H9 (cell line): ENCODE measurements around the gene PCID2. TPM values are rescaled to one million over a fixed set of nuclear protein-coding genes. Genes with fewer than 3 reads are reported as not detected.
A peak's percentile ranks its signal among the peaks of the same experiment; 100 is the strongest.

Experiments
- DNase-seq: peaks from one replicate; pipeline ENCODE4 v3.0.0-alpha.2; 2017
- H2AFZ ChIP-seq: one replicate; pipeline ENCODE4 v1.6.1; 2013; ENCODE audit warnings: mild to moderate bottlenecking, low read length, control low read depth, moderate library complexity
- H2AK5ac ChIP-seq: 2 replicates; pipeline ENCODE4 v1.6.1; 2013; ENCODE audit warnings: low read length, control low read depth, mixed read lengths; ENCODE audit not compliant: insufficient read length
- H2BK120ac ChIP-seq: one replicate; pipeline ENCODE4 v1.6.1; 2013; ENCODE audit warnings: low read depth, mild to moderate bottlenecking, low read length, control low read depth, inconsistent platforms; ENCODE audit not compliant: poor library complexity, severe bottlenecking
- H2BK12ac ChIP-seq: 2 replicates; pipeline ENCODE4 v1.6.1; 2013; ENCODE audit warnings: low read length, control low read depth, mixed read lengths, low read depth; ENCODE audit not compliant: insufficient read length
- H2BK15ac ChIP-seq: 2 replicates; pipeline ENCODE4 v1.6.1; 2013; ENCODE audit warnings: low read depth, low read length, control low read depth
- H2BK20ac ChIP-seq: one replicate; pipeline ENCODE4 v1.6.1; 2013; ENCODE audit warnings: low read depth, mild to moderate bottlenecking, low read length, control low read depth, inconsistent platforms; ENCODE audit not compliant: poor library complexity, severe bottlenecking
- H2BK5ac ChIP-seq: 2 replicates; pipeline ENCODE4 v1.6.1; 2013; ENCODE audit warnings: low read length, control low read depth, mixed read lengths; ENCODE audit not compliant: insufficient read length
- H3K14ac ChIP-seq: 2 replicates; pipeline ENCODE4 v1.6.1; 2013; ENCODE audit warnings: low read length, control low read depth; ENCODE audit not compliant: insufficient read depth
- H3K18ac ChIP-seq: 2 replicates; pipeline ENCODE4 v1.6.1; 2013; ENCODE audit warnings: low read depth, mild to moderate bottlenecking, mixed read lengths, low read length, control low read depth; ENCODE audit not compliant: insufficient read length
- H3K23ac ChIP-seq: 2 replicates; pipeline ENCODE4 v1.6.1; 2013; ENCODE audit warnings: low read length, control low read depth, mixed read lengths, low read depth; ENCODE audit not compliant: insufficient read length
- H3K23me2 ChIP-seq: 2 replicates; pipeline ENCODE4 v1.6.1; 2013; ENCODE audit warnings: low read depth, mild to moderate bottlenecking, mixed read lengths, low read length, control low read depth; ENCODE audit not compliant: insufficient read length, poor library complexity, severe bottlenecking
- H3K27ac ChIP-seq: 2 replicates; pipeline ENCODE4 v1.5.1; 2013; ENCODE audit warnings: low read length, control low read depth, mixed read lengths, low read depth; ENCODE audit not compliant: insufficient read length
- H3K27me3 ChIP-seq: 2 replicates; pipeline ENCODE4 v1.6.1; 2013; ENCODE audit warnings: low read length, control low read depth, inconsistent platforms; ENCODE audit not compliant: insufficient read depth
- H3K4ac ChIP-seq: 2 replicates; pipeline ENCODE4 v1.6.1; 2013; ENCODE audit warnings: low read depth, mild to moderate bottlenecking, control low read depth, inconsistent platforms, low read length, moderate library complexity
- H3K4me1 ChIP-seq: 2 replicates; pipeline ENCODE4 v1.6.1; 2013; ENCODE audit warnings: low read length, control low read depth, inconsistent platforms; ENCODE audit not compliant: insufficient read depth
- H3K4me2 ChIP-seq: 2 replicates; pipeline ENCODE4 v1.6.1; 2013; ENCODE audit warnings: low read length, control low read depth, mixed read lengths; ENCODE audit not compliant: insufficient read length, insufficient read depth
- H3K56ac ChIP-seq: 2 replicates; pipeline ENCODE4 v1.6.1; 2013; ENCODE audit warnings: low read depth, mild to moderate bottlenecking, mixed read lengths, low read length, control low read depth; ENCODE audit not compliant: insufficient read length
- H3K79me1 ChIP-seq: 2 replicates; pipeline ENCODE4 v1.6.1; 2013; ENCODE audit warnings: low read depth, mild to moderate bottlenecking, moderate library complexity, low read length, control low read depth, inconsistent platforms; ENCODE audit not compliant: insufficient read depth, poor library complexity, severe bottlenecking
- H3K79me2 ChIP-seq: 2 replicates; pipeline ENCODE4 v1.6.1; 2013; ENCODE audit warnings: low read length, control low read depth, inconsistent platforms; ENCODE audit not compliant: insufficient read depth
- H3K9ac ChIP-seq: 2 replicates; pipeline ENCODE4 v1.6.1; 2013; ENCODE audit warnings: low read length, control low read depth, mixed read lengths; ENCODE audit not compliant: insufficient read length; ENCODE audit errors: extremely low read depth
- H3K9me3 ChIP-seq: one replicate; pipeline ENCODE4 v1.6.1; 2013; ENCODE audit warnings: low read depth, low read length, inconsistent platforms; ENCODE audit not compliant: control insufficient read depth
- H3T11ph ChIP-seq: one replicate; pipeline ENCODE4 v1.6.1; 2013; ENCODE audit warnings: mild to moderate bottlenecking, low read length, control low read depth, inconsistent platforms
- H4K20me1 ChIP-seq: one replicate; pipeline ENCODE4 v1.6.1; 2013; ENCODE audit not compliant: control insufficient read depth, insufficient read length, insufficient read depth
- H4K5ac ChIP-seq: 2 replicates; pipeline ENCODE4 v1.6.1; 2013; ENCODE audit warnings: low read depth, mild to moderate bottlenecking, mixed read lengths, low read length, control low read depth; ENCODE audit not compliant: insufficient read length
- H4K8ac ChIP-seq: replicated peaks from 2 replicates; pipeline ENCODE4 v1.6.1; 2013; ENCODE audit warnings: low read length, control low read depth, mixed read lengths, low read depth; ENCODE audit not compliant: insufficient read length
- H4K91ac ChIP-seq: 2 replicates; pipeline ENCODE4 v1.6.1; 2013; ENCODE audit warnings: low read depth, mild to moderate bottlenecking, moderate library complexity, mixed read lengths, low read length, control low read depth; ENCODE audit not compliant: insufficient read length
- H3K27ac Mint-ChIP-seq, 3 experiments: 2 replicates in 2 of 3; 3 replicates in 1 of 3; pipeline ENCODE4 v1.8.0; 2020 to 2021; ENCODE audit warnings: mixed read lengths in 3 of 3, mild to moderate bottlenecking in 1 of 3, moderate library complexity in 1 of 3
- H3K27me3 Mint-ChIP-seq: 2 replicates; pipeline ENCODE4 v1.8.0; 2021; ENCODE audit warnings: low read depth, mild to moderate bottlenecking, moderate library complexity, mixed read lengths
- H3K36me3 Mint-ChIP-seq, 3 experiments: 2 replicates in 2 of 3; 3 replicates in 1 of 3; pipeline ENCODE4 v1.8.0; 2020 to 2021; ENCODE audit warnings: low read depth in 3 of 3, mixed read lengths in 3 of 3; ENCODE audit not compliant: insufficient read depth in 1 of 3
- H3K4me1 Mint-ChIP-seq, 2 experiments: 2 replicates each; pipeline ENCODE4 v1.8.0; 2020; ENCODE audit warnings: mixed read lengths in 2 of 2
- H3K4me3 Mint-ChIP-seq, 2 experiments: 2 replicates in 1 of 2; 3 replicates in 1 of 2; pipeline ENCODE4 v1.8.0; 2020 to 2021; ENCODE audit warnings: mild to moderate bottlenecking in 2 of 2, mixed read lengths in 2 of 2, moderate library complexity in 1 of 2
- H3K9me3 Mint-ChIP-seq, 2 experiments: 2 replicates in 1 of 2; 3 replicates in 1 of 2; pipeline ENCODE4 v1.8.0; 2020; ENCODE audit warnings: mild to moderate bottlenecking in 2 of 2, mixed read lengths in 2 of 2, moderate library complexity in 1 of 2
- WGBS: extraction: QIAGEN DNeasy Blood & Tissue Kit; methylation state at CpG from one replicate; pipeline ENCODE4 v1.1.7; 2013; ENCODE audit warnings: missing lambda C conversion rate, low lambda C conversion rate, mixed read lengths; ENCODE audit not compliant: insufficient read length; ENCODE audit errors: extremely low coverage; 5-methylcytosine and 5-hydroxymethylcytosine counted together
- total RNA-seq: library from RNA; stranded (reverse); gene quantifications from 2 replicates; pipeline ENCODE4 v1.2.1, GENCODE V29; 2021
- TF ChIP-seq, protein P1 (sequence below): fragments of 200-600 bp; sonication (generic); conservative IDR thresholded peaks from 3 replicates; pipeline ENCODE4 v1.8.0; 2021; ENCODE audit warnings: antibody characterized with exemption, mild to moderate bottlenecking

PCID2 gene
- total RNA-seq, 1 experiment from 2014 or later = 66.0 TPM

GRCh38 chr13:113155201-113155600 lies 53.3 kb downstream of the PCID2 start:
- no peak overlapping the region for H3K14ac ChIP-seq
- Mint-ChIP-seq H3K27ac (no peak overlapping the region), H3K4me1 (peaks cover 44 to 51% of the 10 kb centered on the region in 2 experiments), H3K36me3 (peaks cover 0 to 4% (median 0%) of the 10 kb centered on the region in 3 experiments; a peak in 3 of 7 replicates), H3K4me3 (no peak overlapping the region), H3K27me3 (peaks cover 42% of the 10 kb centered on the region), H3K9me3 (peaks cover 0 to 4% of the 10 kb centered on the region in 2 experiments; a peak in 3 of 5 replicates)
- H3T11ph ChIP-seq = no peak overlapping the region
- H3K9ac ChIP-seq = no peak overlapping the region
- H2BK15ac ChIP-seq = no peak overlapping the region
- no peak overlapping the region for H2AK5ac ChIP-seq
- H2BK20ac ChIP-seq = no peak overlapping the region
- no peak overlapping the region for H2AFZ ChIP-seq
- DNase-seq = peak; percentile 20
- H3K79me1 ChIP-seq = no peaks in the 10 kb centered on the region
- no peaks in the 10 kb centered on the region; the same call in 1 of the 2 replicates for H3K27me3 ChIP-seq
- H2BK120ac ChIP-seq = no peak overlapping the region
- WGBS = no CpG with 5 or more reads among the region's 3 CpGs
- H3K4me1 ChIP-seq = no peaks in the 10 kb centered on the region; the same call in 1 of the 2 replicates
- no peak overlapping the region for H4K8ac ChIP-seq
- TF ChIP-seq, protein P1, sequence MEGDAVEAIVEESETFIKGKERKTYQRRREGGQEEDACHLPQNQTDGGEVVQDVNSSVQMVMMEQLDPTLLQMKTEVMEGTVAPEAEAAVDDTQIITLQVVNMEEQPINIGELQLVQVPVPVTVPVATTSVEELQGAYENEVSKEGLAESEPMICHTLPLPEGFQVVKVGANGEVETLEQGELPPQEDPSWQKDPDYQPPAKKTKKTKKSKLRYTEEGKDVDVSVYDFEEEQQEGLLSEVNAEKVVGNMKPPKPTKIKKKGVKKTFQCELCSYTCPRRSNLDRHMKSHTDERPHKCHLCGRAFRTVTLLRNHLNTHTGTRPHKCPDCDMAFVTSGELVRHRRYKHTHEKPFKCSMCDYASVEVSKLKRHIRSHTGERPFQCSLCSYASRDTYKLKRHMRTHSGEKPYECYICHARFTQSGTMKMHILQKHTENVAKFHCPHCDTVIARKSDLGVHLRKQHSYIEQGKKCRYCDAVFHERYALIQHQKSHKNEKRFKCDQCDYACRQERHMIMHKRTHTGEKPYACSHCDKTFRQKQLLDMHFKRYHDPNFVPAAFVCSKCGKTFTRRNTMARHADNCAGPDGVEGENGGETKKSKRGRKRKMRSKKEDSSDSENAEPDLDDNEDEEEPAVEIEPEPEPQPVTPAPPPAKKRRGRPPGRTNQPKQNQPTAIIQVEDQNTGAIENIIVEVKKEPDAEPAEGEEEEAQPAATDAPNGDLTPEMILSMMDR = no peak
- no peak overlapping the region for H3K4ac ChIP-seq
- H4K91ac ChIP-seq = no peak overlapping the region
- H3K23ac ChIP-seq = no peak overlapping the region
- no peak overlapping the region for H3K27ac ChIP-seq
- H3K23me2 ChIP-seq = peaks cover 12% of the 10 kb centered on the region
- no peaks in the 10 kb centered on the region for H3K9me3 ChIP-seq
- H4K5ac ChIP-seq = no peak overlapping the region
- no peak overlapping the region for H3K4me2 ChIP-seq
- H3K18ac ChIP-seq = no peak overlapping the region
- no peak overlapping the region for H2BK5ac ChIP-seq
- H3K79me2 ChIP-seq = no peaks in the 10 kb centered on the region
- H3K56ac ChIP-seq = no peak overlapping the region
- no peaks in the 10 kb centered on the region for H4K20me1 ChIP-seq
- no peak overlapping the region for H2BK12ac ChIP-seq
